ENCODE data around the gene CDH12. TPM values are rescaled to one million over a fixed set of nuclear protein-coding genes. Genes with fewer than 3 reads are reported as not detected.

The CDH12 gene
- total and polyA plus RNA-seq, 10 of the 15 experiments (the other 5 are each of a cell fraction or from before 2014, with no cell fraction given): 0.03 to 0.16 TPM; not detected in 8

DNA sequence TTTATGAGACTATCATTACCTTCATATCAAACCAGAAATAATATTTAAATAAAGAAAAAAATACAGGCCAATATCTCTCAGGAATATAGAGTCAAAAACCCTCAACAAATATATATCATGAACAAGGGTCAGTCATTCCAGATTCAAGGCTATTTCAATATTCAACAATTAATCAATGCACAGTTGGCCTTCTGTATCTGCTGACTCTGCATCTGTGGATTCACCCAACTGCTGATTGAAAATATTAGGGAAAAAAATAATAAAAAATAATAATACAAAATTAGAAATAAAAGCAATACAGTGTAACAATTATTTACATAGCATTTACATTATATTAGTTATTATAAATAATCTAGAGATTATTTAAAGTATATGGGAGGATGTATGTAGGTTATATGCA lies 1114.0 kb downstream of the CDH12 start (continued):
- TF ChIP-seq, protein P1, sequence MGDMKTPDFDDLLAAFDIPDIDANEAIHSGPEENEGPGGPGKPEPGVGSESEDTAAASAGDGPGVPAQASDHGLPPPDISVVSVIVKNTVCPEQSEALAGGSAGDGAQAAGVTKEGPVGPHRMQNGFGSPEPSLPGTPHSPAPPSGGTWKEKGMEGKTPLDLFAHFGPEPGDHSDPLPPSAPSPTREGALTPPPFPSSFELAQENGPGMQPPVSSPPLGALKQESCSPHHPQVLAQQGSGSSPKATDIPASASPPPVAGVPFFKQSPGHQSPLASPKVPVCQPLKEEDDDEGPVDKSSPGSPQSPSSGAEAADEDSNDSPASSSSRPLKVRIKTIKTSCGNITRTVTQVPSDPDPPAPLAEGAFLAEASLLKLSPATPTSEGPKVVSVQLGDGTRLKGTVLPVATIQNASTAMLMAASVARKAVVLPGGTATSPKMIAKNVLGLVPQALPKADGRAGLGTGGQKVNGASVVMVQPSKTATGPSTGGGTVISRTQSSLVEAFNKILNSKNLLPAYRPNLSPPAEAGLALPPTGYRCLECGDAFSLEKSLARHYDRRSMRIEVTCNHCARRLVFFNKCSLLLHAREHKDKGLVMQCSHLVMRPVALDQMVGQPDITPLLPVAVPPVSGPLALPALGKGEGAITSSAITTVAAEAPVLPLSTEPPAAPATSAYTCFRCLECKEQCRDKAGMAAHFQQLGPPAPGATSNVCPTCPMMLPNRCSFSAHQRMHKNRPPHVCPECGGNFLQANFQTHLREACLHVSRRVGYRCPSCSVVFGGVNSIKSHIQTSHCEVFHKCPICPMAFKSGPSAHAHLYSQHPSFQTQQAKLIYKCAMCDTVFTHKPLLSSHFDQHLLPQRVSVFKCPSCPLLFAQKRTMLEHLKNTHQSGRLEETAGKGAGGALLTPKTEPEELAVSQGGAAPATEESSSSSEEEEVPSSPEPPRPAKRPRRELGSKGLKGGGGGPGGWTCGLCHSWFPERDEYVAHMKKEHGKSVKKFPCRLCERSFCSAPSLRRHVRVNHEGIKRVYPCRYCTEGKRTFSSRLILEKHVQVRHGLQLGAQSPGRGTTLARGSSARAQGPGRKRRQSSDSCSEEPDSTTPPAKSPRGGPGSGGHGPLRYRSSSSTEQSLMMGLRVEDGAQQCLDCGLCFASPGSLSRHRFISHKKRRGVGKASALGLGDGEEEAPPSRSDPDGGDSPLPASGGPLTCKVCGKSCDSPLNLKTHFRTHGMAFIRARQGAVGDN (IDR thresholded peaks at IDR 0.05): no peak
- TF ChIP-seq TCF12 (IDR thresholded peaks at IDR 0.05; ENCODE audit: low read depth, low read length): no peak
- no peak for TF ChIP-seq POLR2AphosphoS2 (IDR thresholded peaks at IDR 0.05; ENCODE audit: low read depth, low read length)

DNA sequence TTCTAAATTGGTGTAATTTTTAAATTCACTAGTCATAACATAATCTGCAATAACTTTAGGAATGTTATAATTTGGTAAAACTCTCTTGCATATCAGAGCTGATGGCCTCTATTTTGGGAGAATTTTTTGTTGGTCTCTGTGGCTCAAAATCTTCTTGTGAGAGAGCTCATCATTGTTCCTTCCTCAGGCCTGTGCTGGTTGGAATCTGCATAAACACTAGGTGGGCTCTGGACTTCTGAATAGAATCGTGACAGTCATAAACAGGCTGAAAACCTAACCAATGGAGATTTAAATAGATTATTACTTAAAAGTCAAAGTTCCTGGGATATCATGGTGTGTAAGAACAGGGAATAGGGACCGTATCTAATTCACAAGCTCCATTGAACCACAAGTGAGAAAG lies 1129.6 kb downstream of the CDH12 start:
- Histone ChIP-seq H3K36me3 (ENCODE audit: control insufficient read depth in 2 of 2, insufficient read depth in 2 of 2, low read length in 1 of 2) (no peaks in the 10 kb centered on the region), H4K20me1 (ENCODE audit: control insufficient read depth, insufficient read depth) (no peaks in the 10 kb centered on the region), H3K27me3 (replicated peaks in 1 of 2; ENCODE audit: control insufficient read depth in 2 of 2, insufficient read depth in 2 of 2, low read length in 1 of 2) (no peaks in the 10 kb centered on the region), H3K4me3 (no peak overlapping the region), H2AFZ (ENCODE audit: control insufficient read depth, low read depth, low read length) (no peak overlapping the region), H3K79me2 (ENCODE audit: control insufficient read depth, insufficient read depth, low read length) (no peaks in the 10 kb centered on the region), H3K4me1 (ENCODE audit: control insufficient read depth, insufficient read depth, low read length) (no peaks in the 10 kb centered on the region), H3K9me3 (replicated peaks; ENCODE audit: control insufficient read depth, insufficient read depth, low read length) (no peaks in the 10 kb centered on the region), H3K4me2 (ENCODE audit: control insufficient read depth, insufficient read depth) (no peak overlapping the region), H3K9ac (ENCODE audit: control insufficient read depth, insufficient read depth, low read length) (no peak overlapping the region), H3K27ac (ENCODE audit: control insufficient read depth, insufficient read depth) (no peak overlapping the region)
- BruUV-seq (replicated peaks): no TSS peak
- DNase-seq (ENCODE audit: low read depth, low spot score): no peak
- SMC1A ChIA-PET (ENCODE audit: uncharacterized antibody, unreplicated experiment): no interaction called here
- ATAC-seq: no peak
- no peak for FAIRE-seq
- intact Hi-C loops (cut with micrococcal nuclease; ENCODE audit: unreplicated experiment) (no loop called here), in situ Hi-C loops (cut with MboI) (no loop called here)
- 20% methylated on average over 2 of the region's 2 CpGs for WGBS (ENCODE audit: insufficient coverage, insufficient replicate concordance, low lambda C conversion rate, missing lambda C conversion rate)
- RAD21 ChIA-PET (ENCODE audit: unreplicated experiment): no interaction called here
- CTCF ChIA-PET: no interaction called here
- POLR2A ChIA-PET: no interaction called here
- TF ChIP-seq MYB (IDR thresholded peaks at IDR 0.05; ENCODE audit: borderline replicate concordance, low read depth, low read length): no peak
- no peak for TF ChIP-seq ZNF274 (IDR thresholded peaks at IDR 0.05; ENCODE audit: insufficient read depth, insufficient read length)
- no peak for TF ChIP-seq MEF2A (IDR thresholded peaks at IDR 0.05; ENCODE audit: insufficient read depth, low read depth, low read length)
- no peak for TF ChIP-seq JUNB (IDR thresholded peaks at IDR 0.05)
- TF ChIP-seq, protein P2, sequence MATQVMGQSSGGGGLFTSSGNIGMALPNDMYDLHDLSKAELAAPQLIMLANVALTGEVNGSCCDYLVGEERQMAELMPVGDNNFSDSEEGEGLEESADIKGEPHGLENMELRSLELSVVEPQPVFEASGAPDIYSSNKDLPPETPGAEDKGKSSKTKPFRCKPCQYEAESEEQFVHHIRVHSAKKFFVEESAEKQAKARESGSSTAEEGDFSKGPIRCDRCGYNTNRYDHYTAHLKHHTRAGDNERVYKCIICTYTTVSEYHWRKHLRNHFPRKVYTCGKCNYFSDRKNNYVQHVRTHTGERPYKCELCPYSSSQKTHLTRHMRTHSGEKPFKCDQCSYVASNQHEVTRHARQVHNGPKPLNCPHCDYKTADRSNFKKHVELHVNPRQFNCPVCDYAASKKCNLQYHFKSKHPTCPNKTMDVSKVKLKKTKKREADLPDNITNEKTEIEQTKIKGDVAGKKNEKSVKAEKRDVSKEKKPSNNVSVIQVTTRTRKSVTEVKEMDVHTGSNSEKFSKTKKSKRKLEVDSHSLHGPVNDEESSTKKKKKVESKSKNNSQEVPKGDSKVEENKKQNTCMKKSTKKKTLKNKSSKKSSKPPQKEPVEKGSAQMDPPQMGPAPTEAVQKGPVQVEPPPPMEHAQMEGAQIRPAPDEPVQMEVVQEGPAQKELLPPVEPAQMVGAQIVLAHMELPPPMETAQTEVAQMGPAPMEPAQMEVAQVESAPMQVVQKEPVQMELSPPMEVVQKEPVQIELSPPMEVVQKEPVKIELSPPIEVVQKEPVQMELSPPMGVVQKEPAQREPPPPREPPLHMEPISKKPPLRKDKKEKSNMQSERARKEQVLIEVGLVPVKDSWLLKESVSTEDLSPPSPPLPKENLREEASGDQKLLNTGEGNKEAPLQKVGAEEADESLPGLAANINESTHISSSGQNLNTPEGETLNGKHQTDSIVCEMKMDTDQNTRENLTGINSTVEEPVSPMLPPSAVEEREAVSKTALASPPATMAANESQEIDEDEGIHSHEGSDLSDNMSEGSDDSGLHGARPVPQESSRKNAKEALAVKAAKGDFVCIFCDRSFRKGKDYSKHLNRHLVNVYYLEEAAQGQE (IDR thresholded peaks at IDR 0.05; ENCODE audit: low read depth, low read length): no peak
- no peak for TF ChIP-seq RCOR1 (conservative IDR thresholded peaks at IDR 0.05; ENCODE audit: low read depth, low read length)
- TF ChIP-seq HCFC1 (IDR thresholded peaks at IDR 0.05; ENCODE audit: low read length): no peak
- TF ChIP-seq BMI1 (IDR thresholded peaks at IDR 0.05; ENCODE audit: borderline replicate concordance): no peak
- TF ChIP-seq NR2C2 (IDR thresholded peaks at IDR 0.05; ENCODE audit: borderline replicate concordance, control insufficient read depth, insufficient read length, low read depth): no peak
- TF ChIP-seq ZNF384 (IDR thresholded peaks at IDR 0.05; ENCODE audit: borderline replicate concordance, low read depth, low read length): no peak
- no peak for TF ChIP-seq JUND (IDR thresholded peaks at IDR 0.05; ENCODE audit: low read depth, low read length)
- TF ChIP-seq BRCA1 (IDR thresholded peaks at IDR 0.05; ENCODE audit: low read depth, low read length): no peak
- TF ChIP-seq POLR2A (IDR thresholded peaks at IDR 0.05; ENCODE audit: low read depth, low read length): no peak

Measured in GM12878 (cell line).